Activated CD8-positive, alpha-beta memory T cell treated with anti-CD3 and anti-CD28 coated beads for 4 hours (primary cell): ENCODE measurements around the gene ZNF280D.
"Not testable (repeated sequence)": the region's sequence is repeated elsewhere in the genome, so short reads cannot be mapped to it uniquely, and the experiment has no call there.

Experiments
- DNase-seq, 2 donors: peaks; one replicate each; pipeline ENCODE4 v3.0.0-alpha.2; 2020; ENCODE audit warnings: low read depth in 2 of 2

Gene ZNF280D

DNA sequence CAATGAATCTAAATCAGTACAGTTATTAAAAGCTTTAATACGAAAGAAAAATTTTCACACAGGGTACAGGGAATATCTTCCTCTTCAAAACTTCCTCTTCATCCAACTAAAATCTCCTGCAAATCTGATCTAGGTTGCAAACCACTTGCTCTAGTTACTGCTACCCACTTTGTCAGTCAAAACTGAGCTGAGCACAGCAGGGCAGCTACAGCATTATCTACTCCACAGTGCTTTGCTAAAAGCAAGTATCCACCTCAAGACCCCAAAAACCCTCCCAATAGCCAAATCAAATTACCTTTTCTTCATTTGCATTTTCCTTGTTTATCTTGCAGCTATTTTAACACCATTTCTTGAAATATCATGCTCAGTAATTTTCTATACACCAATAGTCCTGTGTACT is 14.7 kb downstream of the ZNF280D start:
- DNase-seq: no peak

DNA sequence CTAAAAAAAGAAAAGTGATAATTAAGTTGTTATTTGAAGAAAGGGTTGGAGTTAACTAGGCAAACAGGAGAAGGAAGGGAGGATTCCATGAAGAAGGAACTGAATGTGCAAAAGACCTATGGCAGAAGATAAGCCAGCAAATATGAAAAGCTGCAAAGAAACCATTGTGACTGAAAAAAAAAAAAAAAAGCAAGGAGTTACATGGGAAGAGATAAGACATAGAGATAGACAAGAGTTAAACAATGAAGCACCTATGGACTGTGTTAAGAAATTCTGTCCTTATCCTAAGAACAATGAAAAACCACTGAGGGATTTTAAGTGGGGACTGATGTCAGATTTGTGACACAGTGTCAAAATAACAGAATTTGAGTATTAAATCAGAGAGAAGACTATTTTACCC is 17.0 kb downstream of the ZNF280D start:
- no peak for DNase-seq

- no peak for DNase-seq
Observed at GRCh38 chr15:56715220-56715619, 18.1 kb downstream of the ZNF280D start.

GRCh38 chr15:56709502-56709901 is 23.8 kb downstream of the ZNF280D start:
- not testable (repeated sequence) for DNase-seq

- no peak for DNase-seq
Observed at GRCh38 chr15:56699743-56700142, 33.6 kb downstream of the ZNF280D start.

- no peak for DNase-seq
Observed at GRCh38 chr15:56698270-56698669, 35.0 kb downstream of the ZNF280D start.

- DNase-seq: no peak
Observed at GRCh38 chr15:56693761-56694160, 39.5 kb downstream of the ZNF280D start.

GRCh38 chr15:56690733-56691132 is 42.6 kb downstream of the ZNF280D start:
- DNase-seq: no peak

DNA sequence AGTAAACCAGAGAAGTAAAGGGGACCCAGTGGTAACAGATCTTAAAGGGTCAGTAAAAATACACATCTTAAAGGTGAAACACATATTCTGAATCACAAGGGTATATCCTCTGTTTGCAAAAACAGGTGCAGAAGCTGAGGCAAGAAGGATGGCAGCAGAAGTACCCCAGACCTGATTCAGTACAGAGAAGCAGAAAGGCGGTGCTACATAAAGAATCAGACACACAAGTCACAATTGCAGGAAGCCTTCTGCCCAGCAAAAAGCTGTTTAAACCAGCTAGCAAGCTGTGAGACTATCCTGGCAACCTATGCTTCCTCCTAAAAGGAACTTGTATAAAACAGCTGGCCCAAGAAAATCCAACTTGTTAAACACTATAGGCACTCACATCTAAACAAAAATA is 49.4 kb downstream of the ZNF280D start:
- DNase-seq: no peak

DNA sequence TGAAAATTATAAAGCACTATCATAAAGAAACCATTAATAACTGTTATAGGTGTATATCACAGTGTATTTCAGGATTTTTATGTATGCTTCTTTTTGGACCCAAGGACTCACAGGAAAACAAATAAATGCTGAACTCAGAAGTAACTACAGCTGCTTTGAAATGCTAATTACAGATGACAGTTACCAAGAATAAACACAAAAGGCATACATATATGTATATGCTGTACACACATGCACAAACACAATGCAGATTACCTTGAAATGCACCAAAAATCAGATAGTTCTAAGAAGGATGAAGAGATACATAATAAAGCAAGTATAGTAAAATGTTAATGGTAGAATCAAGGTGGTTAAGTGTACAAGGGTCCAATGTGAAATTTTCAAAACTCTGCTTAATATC is 52.2 kb downstream of the ZNF280D start:
- no peak for DNase-seq

- DNase-seq: no peak
Observed at GRCh38 chr15:56679225-56679624, 54.1 kb downstream of the ZNF280D start.

DNA sequence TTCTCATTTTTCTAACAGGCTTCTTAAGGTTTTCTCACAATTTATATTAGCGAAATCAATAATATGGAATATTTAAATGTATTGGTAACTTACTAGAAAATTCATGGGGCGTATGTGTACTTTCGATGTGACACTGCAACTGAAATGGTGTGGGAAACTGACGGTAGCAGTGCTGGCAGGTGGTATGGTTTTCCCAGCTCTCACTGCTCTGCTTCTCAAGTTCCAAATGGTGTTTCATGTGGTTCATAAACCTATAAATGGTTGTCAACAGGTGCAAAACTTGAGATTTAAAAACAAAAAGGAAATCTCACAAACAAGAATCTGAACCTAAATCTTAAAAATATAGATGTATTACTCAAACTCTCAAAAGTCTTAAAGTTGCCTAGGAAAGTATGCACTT is 54.7 kb downstream of the ZNF280D start:
- DNase-seq: no peak

GRCh38 chr15:56677271-56677670 is 56.0 kb downstream of the ZNF280D start:
- DNase-seq: no peak

- no peak for DNase-seq
Observed at GRCh38 chr15:56675930-56676329, 57.4 kb downstream of the ZNF280D start.

DNA sequence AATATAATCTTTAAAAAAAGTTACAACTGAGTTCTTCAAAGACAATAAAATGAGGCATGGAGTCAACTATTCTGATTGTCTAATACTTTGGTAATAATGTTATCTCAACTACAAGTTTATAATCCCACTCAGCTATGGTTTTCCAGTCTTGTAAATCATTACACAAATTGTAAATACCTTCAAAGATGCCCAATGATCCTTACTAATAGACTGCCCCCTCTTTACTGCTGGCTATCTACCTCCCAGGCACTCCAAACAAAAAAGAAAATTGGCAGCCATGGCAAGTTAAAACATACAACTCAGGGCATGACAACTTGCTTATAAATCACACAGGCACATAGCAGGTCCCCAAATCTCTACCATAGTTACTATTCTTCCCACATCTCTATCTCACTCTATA is 58.5 kb downstream of the ZNF280D start:
- DNase-seq: no peak

- DNase-seq: no peak
Observed at GRCh38 chr15:56672721-56673120, 60.6 kb downstream of the ZNF280D start.

DNA sequence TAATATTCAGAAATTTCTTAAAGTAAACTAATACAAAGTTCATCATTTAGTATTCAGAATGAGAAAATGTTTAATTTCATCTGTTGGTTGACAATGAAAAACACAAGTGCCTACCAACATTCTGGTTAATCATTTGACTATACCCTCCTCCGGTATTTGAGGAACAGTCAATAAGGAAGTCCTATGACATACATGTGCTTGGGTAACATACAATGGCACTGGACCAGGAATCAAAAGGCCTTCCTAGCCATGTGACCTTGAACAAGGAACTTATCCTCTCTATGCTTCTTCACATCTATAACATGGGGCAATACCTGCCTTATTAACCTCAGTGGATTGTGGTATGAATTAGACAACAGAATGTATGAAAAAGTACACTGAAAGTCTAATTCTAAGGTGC is 65.8 kb downstream of the ZNF280D start:
- DNase-seq: no peak

- no peak for DNase-seq
Observed at GRCh38 chr15:56660943-56661342, 72.4 kb downstream of the ZNF280D start.

DNA sequence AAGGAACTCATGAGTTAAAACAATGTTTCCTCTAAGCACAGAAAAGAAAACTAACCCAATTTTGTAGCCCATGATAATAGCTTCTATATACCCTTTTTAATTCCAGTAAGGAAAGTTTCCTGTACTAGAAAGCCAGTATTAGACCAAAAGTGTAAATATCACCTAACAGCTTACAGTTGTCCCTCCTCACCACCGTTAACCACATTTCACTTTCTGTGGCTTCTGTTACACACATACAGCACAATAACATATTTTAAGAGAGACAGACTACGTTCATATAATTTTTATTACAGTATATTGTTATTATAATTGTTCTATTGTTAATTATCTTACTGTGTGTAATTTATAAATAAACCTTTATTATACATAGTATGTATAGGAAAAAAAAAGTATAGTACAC is 74.1 kb downstream of the ZNF280D start:
- no peak for DNase-seq

- no peak for DNase-seq
Observed at GRCh38 chr15:56654624-56655023, 78.7 kb downstream of the ZNF280D start.

- DNase-seq: no peak
Observed at GRCh38 chr15:56654216-56654615, 79.1 kb downstream of the ZNF280D start.

GRCh38 chr15:56653787-56654186 is 79.5 kb downstream of the ZNF280D start:
- no peak for DNase-seq

GRCh38 chr15:56653107-56653506 is 80.2 kb downstream of the ZNF280D start:
- no peak for DNase-seq

DNA sequence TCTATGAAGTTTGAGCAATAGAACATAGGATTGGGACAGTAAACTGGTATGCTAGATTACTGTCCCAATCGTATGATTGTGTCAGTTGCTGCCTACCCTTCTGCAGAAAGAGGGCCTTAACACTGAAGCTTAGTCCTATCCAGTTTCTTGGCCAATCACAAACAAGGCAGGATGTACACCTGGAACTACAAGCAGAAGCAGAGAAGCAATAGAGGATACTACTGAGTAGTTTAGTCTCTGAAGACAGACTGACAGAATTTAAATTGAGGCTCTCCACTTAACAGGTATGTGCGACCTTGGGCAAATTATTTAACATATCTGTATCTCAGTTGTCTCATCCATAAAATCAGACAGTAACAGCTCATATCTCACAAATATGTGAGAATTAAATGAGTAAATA is 85.0 kb downstream of the ZNF280D start:
- DNase-seq: no peak

DNA sequence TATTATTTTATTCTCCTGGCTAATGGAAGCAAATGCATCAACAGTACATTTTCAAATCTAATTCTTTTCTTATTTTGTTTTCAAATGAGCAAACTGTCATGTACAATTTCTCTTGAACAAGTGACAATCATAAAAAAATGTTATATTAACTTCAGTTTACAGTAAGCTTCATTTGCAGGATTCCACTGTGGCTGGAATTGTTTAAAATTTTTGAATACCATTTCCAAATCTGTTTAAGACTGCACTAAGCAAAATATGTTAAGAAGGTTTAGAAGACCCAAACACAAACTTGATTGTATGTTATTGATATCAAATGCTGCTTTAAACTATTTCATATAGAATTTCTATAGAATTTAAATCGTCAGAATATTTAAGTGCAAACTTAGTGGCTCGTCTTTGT is 92.8 kb downstream of the ZNF280D start:
- no peak for DNase-seq
